ENCODE measurements around the gene NLRC5.
"Not testable (repeated sequence)": the region's sequence is repeated elsewhere in the genome, so short reads cannot be mapped to it uniquely, and the experiment has no call there.

Gene NLRC5

DNA sequence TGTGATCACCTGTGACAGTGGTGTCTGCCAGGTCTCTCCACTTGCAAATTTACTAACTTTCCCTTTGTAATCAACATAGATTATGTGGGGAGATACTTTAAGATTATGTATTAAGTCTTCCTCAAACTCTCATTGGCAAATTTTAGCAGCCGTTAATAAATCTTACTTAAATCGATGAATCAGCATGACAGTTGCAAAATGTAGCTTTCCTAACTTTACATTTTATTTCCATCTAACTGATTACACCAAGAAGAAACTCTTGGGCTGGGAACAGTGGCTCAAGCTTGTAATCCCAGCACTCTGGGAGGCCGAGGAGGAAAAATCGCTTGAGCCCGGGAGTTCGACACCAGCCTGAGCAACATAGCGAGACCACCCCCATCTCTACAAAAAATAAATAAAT lies 79.7 kb downstream of the NLRC5 start:
- no peaks in the 10 kb centered on the region for H3K9me3 ChIP-seq
- H3K4me1 ChIP-seq, result no peaks in the 10 kb centered on the region
- no peaks in the 10 kb centered on the region for H3K27me3 ChIP-seq
- TF ChIP-seq, protein P1, sequence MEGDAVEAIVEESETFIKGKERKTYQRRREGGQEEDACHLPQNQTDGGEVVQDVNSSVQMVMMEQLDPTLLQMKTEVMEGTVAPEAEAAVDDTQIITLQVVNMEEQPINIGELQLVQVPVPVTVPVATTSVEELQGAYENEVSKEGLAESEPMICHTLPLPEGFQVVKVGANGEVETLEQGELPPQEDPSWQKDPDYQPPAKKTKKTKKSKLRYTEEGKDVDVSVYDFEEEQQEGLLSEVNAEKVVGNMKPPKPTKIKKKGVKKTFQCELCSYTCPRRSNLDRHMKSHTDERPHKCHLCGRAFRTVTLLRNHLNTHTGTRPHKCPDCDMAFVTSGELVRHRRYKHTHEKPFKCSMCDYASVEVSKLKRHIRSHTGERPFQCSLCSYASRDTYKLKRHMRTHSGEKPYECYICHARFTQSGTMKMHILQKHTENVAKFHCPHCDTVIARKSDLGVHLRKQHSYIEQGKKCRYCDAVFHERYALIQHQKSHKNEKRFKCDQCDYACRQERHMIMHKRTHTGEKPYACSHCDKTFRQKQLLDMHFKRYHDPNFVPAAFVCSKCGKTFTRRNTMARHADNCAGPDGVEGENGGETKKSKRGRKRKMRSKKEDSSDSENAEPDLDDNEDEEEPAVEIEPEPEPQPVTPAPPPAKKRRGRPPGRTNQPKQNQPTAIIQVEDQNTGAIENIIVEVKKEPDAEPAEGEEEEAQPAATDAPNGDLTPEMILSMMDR (IDR thresholded peaks at IDR 0.05; ENCODE audit: low read depth, low read length), result no peak
- DNase-seq, result no peak
- no peak overlapping the region for H3K4me3 ChIP-seq (ENCODE audit: low read depth, low read length)
- H3K36me3 ChIP-seq, result no peaks in the 10 kb centered on the region

DNA sequence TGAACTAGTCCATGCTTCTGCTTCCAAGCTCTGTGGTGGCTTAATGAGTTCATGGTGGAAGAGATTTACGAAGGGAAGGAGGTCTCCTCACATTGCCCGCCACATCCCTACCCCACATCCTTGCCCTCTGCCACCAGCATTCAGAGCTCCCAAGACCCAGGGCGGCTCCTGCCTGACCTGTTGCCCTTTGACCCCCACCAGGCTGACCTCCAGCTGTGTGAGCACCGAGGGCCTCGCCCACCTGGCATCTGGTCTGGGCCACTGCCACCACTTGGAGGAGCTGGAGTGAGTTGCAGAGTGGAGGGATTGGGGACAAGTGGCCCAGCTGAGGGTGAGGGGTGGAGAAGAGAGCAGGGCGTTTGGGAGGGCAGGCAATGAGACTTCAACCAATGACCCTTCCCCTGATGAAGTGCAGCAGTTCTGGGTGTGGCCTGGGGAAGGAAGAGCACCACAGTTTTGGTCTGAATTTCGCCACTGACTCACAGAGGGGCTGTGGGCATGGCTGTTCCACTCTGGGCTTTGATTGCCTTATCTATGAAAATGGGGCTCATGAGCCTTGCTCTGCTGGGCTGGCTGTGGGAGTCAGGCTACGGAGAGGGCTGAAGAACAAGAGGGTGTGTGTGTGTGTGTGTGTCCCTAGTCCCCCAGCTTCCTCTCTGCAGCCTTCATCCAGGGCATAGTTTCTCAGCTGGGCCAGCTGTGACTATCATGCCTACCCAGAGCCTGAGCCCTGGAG lies 80.4 kb downstream of the NLRC5 start:
- no peaks in the 10 kb centered on the region for H3K27me3 ChIP-seq
- TF ChIP-seq, protein P1 (IDR thresholded peaks at IDR 0.05; ENCODE audit: low read depth, low read length), result no peak
- no peaks in the 10 kb centered on the region for H3K36me3 ChIP-seq
- DNase-seq, result no peak
- H3K4me1 ChIP-seq, result no peaks in the 10 kb centered on the region
- no peaks in the 10 kb centered on the region for H3K9me3 ChIP-seq
- no peak overlapping the region for H3K4me3 ChIP-seq (ENCODE audit: low read depth, low read length)

DNA sequence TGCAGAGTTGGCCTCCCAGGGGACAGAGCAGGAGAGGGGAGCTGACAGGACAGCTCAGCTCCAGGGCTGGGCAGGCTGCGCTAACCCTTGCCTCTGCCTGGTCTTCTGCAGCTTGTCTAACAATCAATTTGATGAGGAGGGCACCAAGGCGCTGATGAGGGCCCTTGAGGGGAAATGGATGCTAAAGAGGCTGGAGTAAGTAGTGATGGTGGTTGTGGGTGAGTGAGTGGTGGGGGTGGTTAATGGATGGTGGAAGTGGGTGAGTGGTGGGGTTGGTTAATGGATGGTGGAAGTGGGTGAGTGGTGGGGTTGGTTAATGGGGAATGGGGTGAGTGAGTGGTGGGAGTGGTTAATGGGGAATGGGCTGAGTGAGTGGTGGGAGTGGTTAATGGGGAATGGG lies 81.1 kb downstream of the NLRC5 start:
- DNase-seq, result no peak
- no peaks in the 10 kb centered on the region for H3K4me1 ChIP-seq
- TF ChIP-seq, protein P1 (IDR thresholded peaks at IDR 0.05; ENCODE audit: low read depth, low read length), result no peak

DNA sequence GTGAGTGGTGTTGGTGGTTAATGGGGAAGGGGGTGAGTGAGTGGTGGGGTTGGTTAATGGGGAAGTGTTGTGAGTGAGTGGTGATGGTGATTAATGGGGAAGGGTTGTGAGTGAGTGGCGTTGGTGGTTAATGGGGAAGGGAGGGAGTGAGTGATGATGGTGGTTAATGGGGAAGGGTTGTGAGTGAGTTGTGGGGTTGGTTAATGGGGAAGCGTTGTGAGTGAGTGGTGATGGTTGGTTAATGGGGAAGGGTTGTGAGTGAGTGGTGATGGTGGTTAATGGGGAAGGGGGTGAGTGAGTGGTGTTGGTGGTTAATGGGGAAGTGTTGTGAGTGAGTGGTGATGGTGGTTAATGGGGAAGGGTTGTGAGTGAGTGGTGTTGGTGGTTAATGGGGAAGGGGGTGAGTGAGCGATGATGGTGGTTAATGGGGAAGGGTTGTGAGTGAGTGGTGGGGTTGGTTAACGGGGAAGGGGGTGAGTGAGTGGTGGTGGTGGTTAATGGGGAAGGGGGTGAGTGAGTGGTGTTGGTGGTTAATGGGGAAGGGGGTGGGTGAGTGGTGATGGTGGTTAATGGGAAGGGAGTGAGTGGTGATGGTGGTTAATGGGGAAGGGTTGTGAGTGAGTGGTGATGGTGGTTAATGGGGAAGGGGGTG lies 81.8 kb downstream of the NLRC5 start:
- not testable (repeated sequence) for DNase-seq; H3K36me3 ChIP-seq; H3K27me3 ChIP-seq; H3K9me3 ChIP-seq; H3K4me1 ChIP-seq; H3K4me3 ChIP-seq (ENCODE audit: low read depth, low read length)

More for the DNA sequence above, 81.1 kb downstream of the NLRC5 start:
- H3K27me3 ChIP-seq, result no peaks in the 10 kb centered on the region
- H3K36me3 ChIP-seq, result no peaks in the 10 kb centered on the region
- H3K4me3 ChIP-seq (ENCODE audit: low read depth, low read length), result no peak overlapping the region
- H3K9me3 ChIP-seq, result no peaks in the 10 kb centered on the region

DNA sequence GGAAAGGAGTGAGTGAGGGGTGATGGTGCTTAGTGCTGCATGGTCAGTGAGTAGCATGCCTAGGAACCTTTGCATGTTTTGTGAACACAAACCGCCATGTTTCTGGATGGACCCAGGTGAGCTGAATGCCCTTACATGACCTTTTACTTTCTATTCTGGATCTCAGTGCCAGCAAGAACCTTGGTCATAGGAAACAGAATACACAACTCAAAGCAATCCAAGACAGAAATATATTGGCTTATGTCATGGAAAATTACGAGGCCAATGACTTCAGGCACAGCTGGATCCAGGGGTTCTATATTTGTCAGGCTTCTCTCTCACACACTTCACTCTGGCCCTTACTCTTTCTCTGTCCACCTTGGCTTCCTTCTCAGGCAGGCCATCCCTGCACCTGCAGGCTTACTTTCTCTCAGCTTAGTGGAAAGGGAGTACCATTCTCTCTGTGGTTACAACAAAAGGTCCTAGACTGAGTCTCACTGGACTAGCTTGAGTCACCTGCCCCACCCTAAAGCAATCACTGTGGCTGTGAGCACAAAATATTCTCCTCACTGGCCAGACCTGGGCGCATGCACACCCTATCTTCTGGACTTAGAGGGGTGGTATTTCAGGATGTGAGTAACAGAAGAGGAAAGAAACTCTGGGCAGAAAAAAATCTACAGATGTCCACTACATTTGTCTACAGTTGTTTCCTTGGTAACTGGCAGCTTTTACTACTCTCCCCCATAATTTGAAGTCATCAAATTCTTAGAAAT lies 82.7 kb downstream of the NLRC5 start:
- Histone ChIP-seq H3K27me3 (no peaks in the 10 kb centered on the region), H3K4me1 (no peaks in the 10 kb centered on the region), H3K36me3 (no peaks in the 10 kb centered on the region), H3K9me3 (no peaks in the 10 kb centered on the region), H3K4me3 (ENCODE audit: low read depth, low read length) (no peak overlapping the region)
- TF ChIP-seq, protein P1 (IDR thresholded peaks at IDR 0.05; ENCODE audit: low read depth, low read length), result no peak
- no peak for DNase-seq

DNA sequence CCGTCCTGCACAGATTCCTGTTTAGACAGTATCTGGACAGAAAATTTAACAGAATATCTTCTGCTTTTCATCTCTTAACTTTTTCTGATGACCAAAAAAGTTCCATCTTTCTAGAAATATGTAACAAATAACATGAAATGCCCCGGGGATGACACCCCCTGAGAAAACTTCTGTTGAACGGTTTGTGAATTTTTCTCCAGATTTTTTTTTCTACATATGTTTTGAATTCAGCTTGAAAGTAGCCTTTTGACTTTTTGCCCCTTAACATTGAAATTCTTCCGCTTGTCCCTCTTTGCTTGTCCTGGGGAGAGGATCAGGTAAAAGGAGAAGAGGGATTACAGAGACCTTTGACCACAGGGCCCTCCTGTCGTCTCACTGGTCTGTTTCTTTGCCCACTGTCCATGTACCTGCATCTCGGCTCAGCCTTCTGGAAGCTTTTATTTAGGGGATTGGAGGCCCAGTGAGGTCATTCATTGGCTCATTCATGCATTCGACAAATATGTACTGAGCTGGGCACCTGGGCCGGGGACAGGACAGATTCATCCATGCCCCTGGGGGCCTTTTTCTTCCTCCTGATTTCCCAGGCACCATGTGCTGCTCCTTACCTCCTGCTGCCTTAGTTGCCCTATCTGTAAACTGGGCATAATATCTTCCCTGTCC lies 83.4 kb downstream of the NLRC5 start:
- Histone ChIP-seq H3K9me3 (no peaks in the 10 kb centered on the region), H3K36me3 (no peaks in the 10 kb centered on the region), H3K4me1 (no peaks in the 10 kb centered on the region), H3K4me3 (ENCODE audit: low read depth, low read length) (no peak overlapping the region), H3K27me3 (no peaks in the 10 kb centered on the region)
- TF ChIP-seq, protein P1 (IDR thresholded peaks at IDR 0.05; ENCODE audit: low read depth, low read length), result no peak
- DNase-seq, result no peak
